ACC112 (cell line): ENCODE results near the gene OR6Q1.
"Not testable (repeated sequence)": the region's sequence is repeated elsewhere in the genome, so short reads cannot be mapped to it uniquely, and the experiment has no call there.

ENCODE experiments used
- H2AFZ ChIP-seq: fragments of 200-600 bp; sonication (generic); one replicate; pipeline ENCODE4 v1.6.0; 2017; ENCODE audit warnings: antibody characterized with exemption, low read length; ENCODE audit not compliant: unreplicated experiment
- H3K27ac ChIP-seq: fragments of 200-600 bp; sonication (generic); 2 replicates; pipeline ENCODE4 v1.5.1; 2014; ENCODE audit warnings: low read depth, mild to moderate bottlenecking, antibody characterized with exemption, low read length, moderate library complexity
- H3K27me3 ChIP-seq: fragments of 200-600 bp; sonication (generic); 2 replicates; pipeline ENCODE4 v1.6.1; 2014; ENCODE audit warnings: mild to moderate bottlenecking, antibody characterized with exemption, low read length, moderate library complexity, mixed read lengths; ENCODE audit not compliant: insufficient read depth
- H3K36me3 ChIP-seq: fragments of 200-600 bp; sonication (generic); 2 replicates; pipeline ENCODE4 v1.6.1; 2016; ENCODE audit warnings: mild to moderate bottlenecking, antibody characterized with exemption, low read length, moderate library complexity, mixed read lengths; ENCODE audit not compliant: insufficient read depth
- H3K4me1 ChIP-seq: fragments of 200-600 bp; sonication (generic); one replicate; pipeline ENCODE4 v1.6.1; 2016; ENCODE audit warnings: low read length, mixed read lengths; ENCODE audit not compliant: insufficient read depth, unreplicated experiment, control insufficient read depth
- H3K4me3 ChIP-seq: fragments of 200-600 bp; sonication (generic); 2 replicates; pipeline ENCODE4 v1.5.1; 2014; ENCODE audit warnings: mild to moderate bottlenecking, low read depth, low read length
- H3K79me2 ChIP-seq: fragments of 200-600 bp; sonication (generic); one replicate; pipeline ENCODE4 v1.6.0; 2016; ENCODE audit warnings: low read length; ENCODE audit not compliant: control insufficient read depth, unreplicated experiment, insufficient read depth

Gene OR6Q1

DNA sequence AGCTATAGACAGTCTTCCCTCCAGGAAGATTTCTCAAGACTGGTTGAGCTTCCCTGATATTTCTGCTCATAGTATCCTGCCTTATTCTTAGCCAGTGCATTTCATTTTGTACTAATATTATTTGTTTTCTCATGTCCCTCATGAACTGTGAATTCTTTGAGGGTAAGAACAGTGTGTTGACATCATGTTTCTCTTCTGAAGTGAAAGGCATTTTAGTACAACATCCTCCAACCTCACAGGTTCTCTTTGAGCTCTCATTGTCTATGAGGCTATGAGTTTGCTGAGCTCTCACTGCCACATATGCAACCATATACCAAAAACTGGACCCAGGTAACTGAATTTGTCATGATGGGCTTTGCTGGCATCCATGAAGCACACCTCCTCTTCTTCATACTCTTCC is at the start of gene OR6Q1:
Gene OR6Q1 (plus strand): TSS at position 301 of the 400 bp plus-strand sequence. CDS start 0 bp downstream, at position 301.
- Histone ChIP-seq H3K27me3 (no peaks in the 10 kb centered on the region), H3K79me2 (no peaks in the 10 kb centered on the region), H3K27ac (no peak within 1 kb of the TSS), H3K4me3 (no peak within 1 kb of the TSS), H3K4me1 (no peaks in the 10 kb centered on the region), H3K36me3 (no peaks in the 10 kb centered on the region), H2AFZ (no peak within 1 kb of the TSS)

GRCh38 chr11:57981536-57981935 is 49.2 kb upstream of the OR6Q1 start:
- Histone ChIP-seq H2AFZ (no peak overlapping the region), H3K4me1 (no peaks in the 10 kb centered on the region), H3K36me3 (no peaks in the 10 kb centered on the region), H3K4me3 (no peak overlapping the region), H3K79me2 (no peaks in the 10 kb centered on the region), H3K27ac (no peak overlapping the region), H3K27me3 (peaks cover 28% of the 10 kb centered on the region; the same call in 1 of the 2 replicates)

GRCh38 chr11:57982776-57983175 is 48.0 kb upstream of the OR6Q1 start:
- Histone ChIP-seq H3K4me1 (no peaks in the 10 kb centered on the region), H3K36me3 (no peaks in the 10 kb centered on the region), H3K27ac (no peak overlapping the region), H3K27me3 (peaks cover 28% of the 10 kb centered on the region; the same call in 1 of the 2 replicates), H3K79me2 (no peaks in the 10 kb centered on the region), H2AFZ (no peak overlapping the region), H3K4me3 (no peak overlapping the region)

GRCh38 chr11:57983191-57983590 is 47.6 kb upstream of the OR6Q1 start:
- Histone ChIP-seq H3K4me3 (no peak overlapping the region), H3K27ac (no peak overlapping the region), H2AFZ (no peak overlapping the region), H3K27me3 (peaks cover 28% of the 10 kb centered on the region; the same call in 1 of the 2 replicates), H3K79me2 (no peaks in the 10 kb centered on the region), H3K4me1 (no peaks in the 10 kb centered on the region), H3K36me3 (no peaks in the 10 kb centered on the region)

DNA sequence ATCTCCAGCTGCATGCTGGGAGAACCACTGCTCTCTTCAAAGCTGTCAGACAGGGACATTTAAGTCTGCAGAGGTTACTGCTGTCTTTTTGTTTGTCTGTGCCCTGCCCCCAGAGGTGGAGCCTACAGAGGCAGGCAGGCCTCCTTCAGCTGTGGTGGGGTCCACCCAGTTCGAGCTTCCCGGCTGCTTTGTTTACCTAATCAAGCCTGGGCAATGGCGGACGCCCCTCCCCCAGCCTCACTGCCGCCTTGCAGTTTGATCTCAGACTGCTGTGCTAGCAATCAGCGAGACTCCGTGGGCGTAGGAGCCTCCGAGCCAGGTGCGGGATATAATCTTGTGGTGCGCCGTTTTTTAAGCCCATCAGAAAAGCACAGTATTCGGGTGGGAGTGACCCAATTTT is 31.2 kb upstream of the OR6Q1 start:
- H3K27me3 ChIP-seq, H3K36me3 ChIP-seq, H2AFZ ChIP-seq, H3K79me2 ChIP-seq, H3K27ac ChIP-seq, H3K4me1 ChIP-seq, H3K4me3 ChIP-seq: not testable (repeated sequence)

GRCh38 chr11:58000021-58000420 is 30.7 kb upstream of the OR6Q1 start:
- not testable (repeated sequence) for H2AFZ ChIP-seq, H3K4me1 ChIP-seq, H3K27ac ChIP-seq, H3K4me3 ChIP-seq, H3K27me3 ChIP-seq, H3K36me3 ChIP-seq, H3K79me2 ChIP-seq

DNA sequence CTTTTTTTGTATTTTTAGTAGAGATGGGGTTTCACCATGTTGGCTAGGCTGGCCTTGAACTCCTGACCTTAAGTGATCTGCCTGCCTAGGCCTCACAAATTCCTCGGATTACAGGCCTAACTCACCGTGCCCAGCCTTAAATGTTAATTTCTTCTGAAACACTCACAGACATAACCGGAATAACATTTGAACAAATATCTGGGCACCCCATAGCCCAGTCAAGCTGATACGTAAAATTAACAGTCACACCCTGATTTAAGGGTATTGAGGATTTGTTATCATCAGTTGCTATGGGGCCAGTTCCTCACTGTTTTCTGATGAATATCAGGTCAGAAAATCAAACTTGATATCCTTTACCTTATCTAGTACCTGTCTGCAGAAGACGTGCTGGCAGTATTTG is 30.1 kb upstream of the OR6Q1 start:
- Histone ChIP-seq H3K27ac (no peak overlapping the region), H3K4me1 (no peaks in the 10 kb centered on the region), H3K4me3 (no peak overlapping the region), H2AFZ (no peak overlapping the region), H3K79me2 (no peaks in the 10 kb centered on the region), H3K27me3 (no peaks in the 10 kb centered on the region), H3K36me3 (no peaks in the 10 kb centered on the region)

DNA sequence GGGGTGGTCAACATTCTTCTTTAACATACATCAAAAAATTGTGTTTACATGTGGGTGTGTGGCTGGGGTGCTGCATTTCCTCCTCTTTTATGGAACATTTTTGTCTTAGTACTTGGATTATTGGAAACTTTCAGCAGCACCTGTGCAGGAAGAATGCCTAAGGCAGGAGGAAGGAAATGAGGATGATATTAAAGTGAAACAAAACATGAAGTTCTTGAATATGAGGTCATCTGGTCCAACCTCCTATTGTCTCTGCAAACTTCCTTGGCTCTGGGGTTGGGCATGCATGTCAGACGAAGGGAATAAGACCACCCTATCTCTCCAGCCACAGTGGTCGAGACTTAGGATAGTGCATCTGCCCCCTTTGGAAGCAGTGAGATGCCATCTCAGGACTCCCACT is 27.7 kb upstream of the OR6Q1 start:
- no peak overlapping the region for H3K27ac ChIP-seq

DNA sequence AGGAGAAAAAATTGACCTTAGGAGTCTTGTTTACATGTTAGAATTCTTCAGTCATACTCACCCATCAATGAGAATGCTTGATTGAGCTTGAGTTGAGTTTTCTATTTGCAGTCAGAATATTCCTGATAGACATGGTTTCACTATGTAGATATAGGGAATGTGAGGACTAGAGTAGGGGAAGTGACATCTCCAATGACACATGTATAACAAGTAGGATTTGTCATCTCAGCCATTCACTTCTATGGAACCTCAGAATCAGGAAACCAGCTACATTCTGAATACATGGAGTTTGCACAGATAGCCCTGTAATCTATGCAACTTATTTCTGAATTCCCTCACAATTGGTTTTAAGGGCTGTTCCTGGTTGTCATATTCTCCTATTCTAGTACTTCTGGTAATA is 27.2 kb upstream of the OR6Q1 start:
- no peak overlapping the region for H3K4me3 ChIP-seq
- H2AFZ ChIP-seq = no peak overlapping the region
- H3K79me2 ChIP-seq = no peaks in the 10 kb centered on the region
- no peaks in the 10 kb centered on the region for H3K27me3 ChIP-seq
- no peak overlapping the region for H3K27ac ChIP-seq
- H3K4me1 ChIP-seq = no peaks in the 10 kb centered on the region
- H3K36me3 ChIP-seq = no peaks in the 10 kb centered on the region

More for the DNA sequence above, 27.7 kb upstream of the OR6Q1 start:
- no peak overlapping the region for H2AFZ ChIP-seq
- no peaks in the 10 kb centered on the region for H3K4me1 ChIP-seq
- no peak overlapping the region for H3K4me3 ChIP-seq
- H3K27me3 ChIP-seq = no peaks in the 10 kb centered on the region
- H3K36me3 ChIP-seq = no peaks in the 10 kb centered on the region
- H3K79me2 ChIP-seq = no peaks in the 10 kb centered on the region

DNA sequence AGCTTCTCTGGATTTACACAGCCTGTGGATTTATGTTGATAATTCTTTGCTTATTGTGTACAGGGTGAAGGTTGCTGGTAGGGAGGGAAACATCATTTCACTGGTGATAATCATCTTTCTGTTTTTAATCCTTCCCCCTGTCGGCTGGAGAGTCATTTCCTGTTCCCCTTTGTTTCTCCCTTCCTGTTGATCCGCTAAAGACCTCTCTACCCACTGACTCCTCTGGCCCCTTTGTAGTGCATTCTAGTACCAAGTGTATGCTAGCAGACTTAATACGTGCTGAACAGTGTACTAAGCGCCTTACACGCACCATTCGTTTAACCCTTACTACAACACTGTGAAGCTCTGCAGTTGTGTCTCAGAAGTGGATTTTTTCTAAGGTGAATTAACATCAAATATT is 26.1 kb upstream of the OR6Q1 start:
- H3K4me3 ChIP-seq = no peak overlapping the region
- H3K27me3 ChIP-seq = no peaks in the 10 kb centered on the region
- H2AFZ ChIP-seq = no peak overlapping the region
- no peaks in the 10 kb centered on the region for H3K79me2 ChIP-seq
- H3K36me3 ChIP-seq = no peaks in the 10 kb centered on the region
- no peaks in the 10 kb centered on the region for H3K4me1 ChIP-seq
- H3K27ac ChIP-seq = no peak overlapping the region

- Histone ChIP-seq H3K27ac (no peak overlapping the region), H2AFZ (no peak overlapping the region), H3K27me3 (no peaks in the 10 kb centered on the region)
Observed at GRCh38 chr11:58006940-58007339, 23.8 kb upstream of the OR6Q1 start.

More at GRCh38 chr11:58006940-58007339, 23.8 kb upstream of the OR6Q1 start:
- H3K4me1 ChIP-seq = no peaks in the 10 kb centered on the region
- H3K4me3 ChIP-seq = no peak overlapping the region
- no peaks in the 10 kb centered on the region for H3K79me2 ChIP-seq
- no peaks in the 10 kb centered on the region for H3K36me3 ChIP-seq
